Activated B cell treated with CpG ODN at 0.5 μM for 24 hours (primary cell): Measurements from ENCODE around the gene NFKBIA. TPM values are rescaled to one million over a fixed set of nuclear protein-coding genes. Genes with fewer than 3 reads are reported as not detected.
A peak's percentile ranks its signal among the peaks of the same experiment; 100 is the strongest.

Source experiments
- ATAC-seq: fragments of 200-7000 bp; cut with Tn5 transposase; one replicate; pipeline ENCODE4 v1.10.0; 2021; ENCODE audit warnings: low read depth, mild to moderate bottlenecking, moderate library complexity
- CTCF ChIA-PET: fragments of 350-600 bp; sonication (Branson Sonifier 250); formaldehyde crosslinking; loops from one replicate; lab custom pipeline; 2021; ENCODE audit warnings: antibody characterized with exemption; lab: Charles Lee
- POLR2A ChIA-PET: fragments of 350-600 bp; sonication (Branson Sonifier 250); formaldehyde crosslinking; loops from one replicate; lab custom pipeline; 2021; ENCODE audit warnings: antibody characterized with exemption; lab: Charles Lee
- DNase-seq: peaks from one replicate; pipeline ENCODE4 v3.0.0; 2022
- H3K27ac Mint-ChIP-seq: one replicate; pipeline ENCODE4 v1.8.0; 2020; ENCODE audit warnings: mixed read lengths
- H3K27me3 Mint-ChIP-seq: one replicate; pipeline ENCODE4 v1.8.0; 2021; ENCODE audit warnings: mixed read lengths
- H3K36me3 Mint-ChIP-seq: one replicate; pipeline ENCODE4 v1.8.0; 2021; ENCODE audit warnings: low read depth, mixed read lengths
- H3K4me1 Mint-ChIP-seq: one replicate; pipeline ENCODE4 v1.8.0; 2021; ENCODE audit warnings: mixed read lengths
- H3K4me3 Mint-ChIP-seq: one replicate; pipeline ENCODE4 v1.8.0; 2020; ENCODE audit warnings: mild to moderate bottlenecking, mixed read lengths
- H3K9me3 Mint-ChIP-seq: one replicate; pipeline ENCODE4 v1.8.0; 2020; ENCODE audit warnings: mixed read lengths
- CTCF ChIP-seq: fragments of 200-600 bp; IDR thresholded peaks from one replicate; pipeline ENCODE4 v1.8.0; 2022; ENCODE audit warnings: antibody characterized with exemption, mild to moderate bottlenecking
- intact Hi-C: fragments of 100-400 bp; cut with micrococcal nuclease; formaldehyde crosslinking; loops from one replicate; pipeline ENCODE4 v1.15.1; 2024
- total RNA-seq: library from RNA; stranded (reverse); gene quantifications from 2 replicates; pipeline ENCODE4 v1.2.3, GENCODE V29; 2022

NFKBIA gene, protein sequence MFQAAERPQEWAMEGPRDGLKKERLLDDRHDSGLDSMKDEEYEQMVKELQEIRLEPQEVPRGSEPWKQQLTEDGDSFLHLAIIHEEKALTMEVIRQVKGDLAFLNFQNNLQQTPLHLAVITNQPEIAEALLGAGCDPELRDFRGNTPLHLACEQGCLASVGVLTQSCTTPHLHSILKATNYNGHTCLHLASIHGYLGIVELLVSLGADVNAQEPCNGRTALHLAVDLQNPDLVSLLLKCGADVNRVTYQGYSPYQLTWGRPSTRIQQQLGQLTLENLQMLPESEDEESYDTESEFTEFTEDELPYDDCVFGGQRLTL
- total RNA-seq, result 480 and 515 TPM in 2 replicates

GRCh38 chr14:35404449-35405303 lies at the start of gene NFKBIA:
Gene NFKBIA, minus strand, starts transcription at chr14:35404749. Its CDS starts 105 bp downstream, at chr14:35404644.
- Mint-ChIP-seq H3K36me3 (peaks cover 44% of the 10 kb centered on the region), H3K4me3 (peak within 1 kb of the TSS; percentile 96), H3K4me1 (peaks cover 54% of the 10 kb centered on the region), H3K9me3 (no peaks in the 10 kb centered on the region), H3K27ac (peak within 1 kb of the TSS; percentile 96), H3K27me3 (no peaks in the 10 kb centered on the region)
- no peak for TF ChIP-seq CTCF
- POLR2A ChIA-PET, result interaction anchor here (0.5 to 9.9 kb wide), 56 partner anchors 9 to 865 kb away, joined by 3 to 211 read pairs (median 8); partner anchors contain the start of genes BAZ1A, BRMS1L, CFL2 and EAPP
- CTCF ChIA-PET, result interaction anchor here (0.6 to 4.3 kb wide), 13 partner anchors 90 to 283 kb away, joined by 3 to 47 read pairs (median 5); partner anchors contain the start of genes PPP2R3C, PRORP and PSMA6
- intact Hi-C loops, result loop anchor here (1.0 to 5.0 kb wide), 12 partner anchors 37 to 942 kb away; partner anchors contain the start of genes EAPP, FAM177A1, PRORP and PSMA6
- peak; percentile 69 for ATAC-seq
- peak; percentile 98 for DNase-seq

DNA sequence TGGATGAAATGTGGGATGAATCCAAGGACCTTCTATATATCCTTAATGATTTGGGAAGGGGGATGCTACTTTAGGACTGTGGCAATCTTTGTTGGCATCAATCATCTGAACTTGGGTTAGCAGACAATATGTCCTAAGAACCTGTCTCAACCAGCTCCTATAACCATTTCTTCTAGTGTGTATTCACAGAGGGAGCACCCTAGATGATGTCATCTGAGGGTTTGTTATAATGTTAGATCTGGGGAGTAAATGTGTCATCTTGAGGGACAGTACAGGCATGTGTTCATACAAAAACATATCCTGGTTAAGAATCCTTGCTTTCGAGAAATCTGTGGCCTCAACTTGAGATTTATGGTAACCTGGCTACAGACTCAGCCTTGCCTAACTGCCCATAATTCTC lies 41.9 kb upstream of the NFKBIA start:
- no peaks in the 10 kb centered on the region for H3K4me1 Mint-ChIP-seq
- H3K36me3 Mint-ChIP-seq, result no peaks in the 10 kb centered on the region
- ChIA-PET POLR2A (no interaction called here), CTCF (interaction anchor here (0.6 kb wide), 1 partner anchor 73 kb away, joined by 3 read pairs; no protein-coding TSS in a partner anchor)
- no peak for DNase-seq
- no peak for TF ChIP-seq CTCF
- H3K4me3 Mint-ChIP-seq, result no peak overlapping the region
- H3K27me3 Mint-ChIP-seq, result peaks cover 5% of the 10 kb centered on the region
- no peak for ATAC-seq
- peaks cover 9% of the 10 kb centered on the region for H3K9me3 Mint-ChIP-seq
- H3K27ac Mint-ChIP-seq, result no peak overlapping the region
- intact Hi-C loops, result no loop called here

DNA sequence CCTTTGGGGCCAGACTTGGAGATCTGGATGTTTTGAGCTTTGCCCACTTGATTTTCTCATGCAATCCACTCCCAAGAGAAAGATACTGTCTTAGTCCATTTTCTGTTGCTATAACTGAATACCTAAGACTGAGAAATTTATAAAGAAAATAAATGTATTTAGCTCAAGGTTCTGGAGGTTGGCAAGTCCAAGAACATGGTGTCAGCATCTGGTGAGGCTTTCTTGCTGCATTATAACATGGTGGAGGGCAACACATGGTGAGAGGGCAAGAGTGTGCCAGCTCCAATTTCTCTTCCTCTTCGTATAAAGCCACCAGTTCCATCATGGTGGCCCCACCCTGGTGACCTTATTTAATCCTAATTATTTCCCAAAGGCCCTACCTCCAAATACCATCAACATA lies 39.6 kb upstream of the NFKBIA start:
- DNase-seq, result no peak
- H3K4me1 Mint-ChIP-seq, result peaks cover 9% of the 10 kb centered on the region
- TF ChIP-seq CTCF, result no peak
- ChIA-PET POLR2A (no interaction called here), CTCF (no interaction called here)
- no peak for ATAC-seq
- no peak overlapping the region for H3K4me3 Mint-ChIP-seq
- no peak overlapping the region for H3K27ac Mint-ChIP-seq
- peaks cover 5% of the 10 kb centered on the region for H3K27me3 Mint-ChIP-seq
- intact Hi-C loops, result no loop called here
- peaks cover 9% of the 10 kb centered on the region for H3K9me3 Mint-ChIP-seq
- H3K36me3 Mint-ChIP-seq, result no peaks in the 10 kb centered on the region

DNA sequence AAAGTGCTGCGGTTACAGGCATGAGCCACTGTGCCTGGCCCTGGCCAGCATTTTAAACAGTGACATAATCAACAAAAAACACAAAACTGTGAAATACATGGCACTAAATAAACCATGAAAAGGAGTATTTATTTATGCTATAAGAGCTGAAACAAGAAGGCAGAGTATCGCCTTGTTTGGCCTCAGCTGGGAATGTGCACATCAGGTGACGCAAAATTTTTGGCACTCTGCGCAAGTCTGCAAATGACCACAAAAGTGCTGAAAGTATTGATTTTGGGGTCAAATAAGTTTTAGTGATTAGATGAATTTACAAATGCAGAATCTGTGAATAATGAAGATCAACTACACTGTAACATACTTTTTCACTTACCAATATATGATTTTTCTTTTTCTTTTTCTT lies 36.6 kb upstream of the NFKBIA start:
- H3K4me1 Mint-ChIP-seq, result peaks cover 10% of the 10 kb centered on the region
- no peak for ATAC-seq

More for the DNA sequence above, 36.6 kb upstream of the NFKBIA start:
- no peaks in the 10 kb centered on the region for H3K36me3 Mint-ChIP-seq
- peaks cover 9% of the 10 kb centered on the region for H3K9me3 Mint-ChIP-seq
- no peak for TF ChIP-seq CTCF
- no peak overlapping the region for H3K4me3 Mint-ChIP-seq
- H3K27me3 Mint-ChIP-seq, result peaks cover 3% of the 10 kb centered on the region
- ChIA-PET POLR2A (no interaction called here), CTCF (no interaction called here)
- H3K27ac Mint-ChIP-seq, result no peak overlapping the region
- intact Hi-C loops, result no loop called here
- DNase-seq, result no peak
